NCI-H69 (cell line): ENCODE results near the gene RAB7A.
A peak's percentile ranks its signal among the peaks of the same experiment; 100 is the strongest.
"Not testable (repeated sequence)": the region's sequence is repeated elsewhere in the genome, so short reads cannot be mapped to it uniquely, and the experiment has no call there.

Experiments used
- DNase-seq: peaks from one replicate; lab custom pipeline; 2025; lab: John Stamatoyannopoulos, UW

Gene RAB7A

GRCh38 chr3:128815318-128816064, 89.5 kb downstream of the RAB7A start:
- no peak for DNase-seq

- DNase-seq, result no peak
Measured at GRCh38 chr3:128818186-128818787, 92.3 kb downstream of the RAB7A start.

GRCh38 chr3:128820252-128820839, 94.4 kb downstream of the RAB7A start:
- no peak for DNase-seq

GRCh38 chr3:128823008-128823407, 97.0 kb downstream of the RAB7A start:
- no peak for DNase-seq

GRCh38 chr3:128823631-128824030, 97.6 kb downstream of the RAB7A start:
- DNase-seq, result no peak

GRCh38 chr3:128824132-128824850, 98.3 kb downstream of the RAB7A start:
- DNase-seq, result no peak

- DNase-seq, result no peak
Measured at GRCh38 chr3:128825117-128825725, 99.2 kb downstream of the RAB7A start.

- DNase-seq, result not testable (repeated sequence)
Measured at GRCh38 chr3:128829087-128829486, 103.1 kb downstream of the RAB7A start.

GRCh38 chr3:128829925-128830625, 104.1 kb downstream of the RAB7A start:
- not testable (repeated sequence) for DNase-seq

GRCh38 chr3:128830762-128831161, 104.8 kb downstream of the RAB7A start:
- not testable (repeated sequence) for DNase-seq

- DNase-seq, result not testable (repeated sequence)
Measured at GRCh38 chr3:128832979-128833378, 107.0 kb downstream of the RAB7A start.

GRCh38 chr3:128835096-128835495, 109.1 kb downstream of the RAB7A start:
- no peak for DNase-seq

GRCh38 chr3:128841926-128842920, 116.2 kb downstream of the RAB7A start:
- no peak for DNase-seq

GRCh38 chr3:128844502-128844901, 118.5 kb downstream of the RAB7A start:
- no peak for DNase-seq

- peak; percentile 17 for DNase-seq
Measured at GRCh38 chr3:128845119-128845777, 119.3 kb downstream of the RAB7A start.

GRCh38 chr3:128845778-128846485, 119.9 kb downstream of the RAB7A start:
- DNase-seq, result peak; percentile 89

GRCh38 chr3:128846486-128846891, 120.5 kb downstream of the RAB7A start:
- no peak for DNase-seq

GRCh38 chr3:128847666-128848370, 121.8 kb downstream of the RAB7A start:
- no peak for DNase-seq
